Thyroid gland (tissue), 4 donors: ENCODE results near the gene C12orf76. TPM values are rescaled to one million over a fixed set of nuclear protein-coding genes. Genes with fewer than 3 reads are reported as not detected.
"Not testable (repeated sequence)": the region's sequence is repeated elsewhere in the genome, so short reads cannot be mapped to it uniquely, and the experiment has no call there.

ENCODE experiments used
- DNase-seq, 2 donors: peaks; one replicate each; pipeline ENCODE4 v3.0.0-alpha.2; 2019
- H3K27ac ChIP-seq, 3 donors: fragments of 200-600 bp; sonication (generic); 1 replicate in 2 of 3; 2 replicates in 1 of 3; pipeline ENCODE4 v1.5.1; 2016 to 2019; ENCODE audit warnings: mild to moderate bottlenecking in 1 of 3, moderate library complexity in 1 of 3
- H3K27me3 ChIP-seq: fragments of 200-600 bp; sonication (generic); one replicate; pipeline ENCODE4 v1.5.1; 2019
- H3K36me3 ChIP-seq, 2 donors: fragments of 200-600 bp; sonication (generic); one replicate each; pipeline ENCODE4 v1.5.1; 2016 to 2019
- H3K4me1 ChIP-seq, 2 donors: fragments of 200-600 bp; sonication (generic); one replicate each; pipeline ENCODE4 v1.5.1; 2017 to 2019
- H3K4me3 ChIP-seq, 3 donors: fragments of 200-600 bp; sonication (generic); replicated peaks in 1 of 3; 1 replicate in 2 of 3; 2 replicates in 1 of 3; pipeline ENCODE4 v1.5.1; 2016; ENCODE audit warnings: mild to moderate bottlenecking in 1 of 3
- H3K9me3 ChIP-seq: fragments of 200-600 bp; sonication (generic); one replicate; pipeline ENCODE4 v1.5.1; 2017
- CTCF ChIP-seq, 6 experiments: fragments of 200-600 bp in 3 of 6; fragments of 450-650 bp in 3 of 6; sonication (generic) in 3 of 6; IDR thresholded peaks; one replicate each; pipeline ENCODE4 v1.5.1; 2016 to 2019; ENCODE audit warnings: antibody characterized with exemption in 6 of 6, mild to moderate bottlenecking in 2 of 6, inconsistent platforms in 1 of 6, moderate library complexity in 1 of 6
- POLR2A ChIP-seq, 2 donors: fragments of 450-650 bp; IDR thresholded peaks; one replicate each; pipeline ENCODE4 v1.6.1; 2017; ENCODE audit warnings: antibody characterized with exemption in 2 of 2, mild to moderate bottlenecking in 2 of 2, moderate library complexity in 1 of 2
- WGBS, 2 donors: methylation state at CpG; one replicate each; pipeline ENCODE4 v1.1.5; 2017; 5-methylcytosine and 5-hydroxymethylcytosine counted together
- intact Hi-C: fragments of 100-400 bp; cut with DNase I; formaldehyde crosslinking; loops from one replicate; pipeline ENCODE4 v1.15.1; 2023
- total RNA-seq, 4 donors: library from RNA; depleted of rRNA; stranded (reverse); fragments of >200 nt; gene quantifications; one replicate each; pipeline ENCODE4 v1.2.3, GENCODE V29; 2016

Gene C12orf76
- total RNA-seq, 4 donors from 2014 or later = 16.1 to 41.5 (median 21.9) TPM

- no peak overlapping the region for H3K27ac ChIP-seq
- intact Hi-C loops = no loop called here
- no peaks in the 10 kb centered on the region for H3K27me3 ChIP-seq
- H3K4me3 ChIP-seq = no peak overlapping the region
- H3K9me3 ChIP-seq = no peaks in the 10 kb centered on the region
- no peaks in the 10 kb centered on the region for H3K4me1 ChIP-seq
- 93 to 95% methylated on average over 3 of the region's 3 CpGs for WGBS, 2 donors
- TF ChIP-seq CTCF (IDR thresholded peaks at IDR 0.05) (no peak), POLR2A (IDR thresholded peaks at IDR 0.05) (no peak)
- no peaks in the 10 kb centered on the region for H3K36me3 ChIP-seq
- no peak for DNase-seq
These were observed 23.6 kb upstream of the C12orf76 start for GRCh38 chr12:110071967-110072366.

GRCh38 chr12:110071504-110071903 lies 23.2 kb upstream of the C12orf76 start:
- intact Hi-C loops = no loop called here
- DNase-seq = no peak
- TF ChIP-seq POLR2A (IDR thresholded peaks at IDR 0.05) = no peak
- no peak for TF ChIP-seq CTCF (IDR thresholded peaks at IDR 0.05)
- H3K4me3 ChIP-seq = no peak overlapping the region
- H3K9me3 ChIP-seq = no peaks in the 10 kb centered on the region
- H3K27me3 ChIP-seq = no peaks in the 10 kb centered on the region
- H3K4me1 ChIP-seq = no peaks in the 10 kb centered on the region
- no peak overlapping the region for H3K27ac ChIP-seq
- no peaks in the 10 kb centered on the region for H3K36me3 ChIP-seq

- Histone ChIP-seq H3K4me1 (no peaks in the 10 kb centered on the region), H3K4me3 (no peak overlapping the region), H3K9me3 (no peaks in the 10 kb centered on the region), H3K27ac (no peak overlapping the region), H3K27me3 (no peaks in the 10 kb centered on the region), H3K36me3 (no peaks in the 10 kb centered on the region)
- intact Hi-C loops = no loop called here
- WGBS, 2 donors = 95 to 100% methylated on average over 2 of the region's 2 CpGs
- TF ChIP-seq CTCF (IDR thresholded peaks at IDR 0.05) (no peak), POLR2A (IDR thresholded peaks at IDR 0.05) (no peak)
- no peak for DNase-seq
These were observed 20.3 kb upstream of the C12orf76 start for GRCh38 chr12:110068654-110069053.

GRCh38 chr12:110068115-110068514 lies 19.8 kb upstream of the C12orf76 start:
- H3K4me3 ChIP-seq, H3K27ac ChIP-seq, H3K36me3 ChIP-seq, H3K9me3 ChIP-seq, intact Hi-C loops, H3K4me1 ChIP-seq, H3K27me3 ChIP-seq, DNase-seq: not testable (repeated sequence)
- WGBS, 2 donors = 92 to 93% methylated on average over 9 of the region's 9 CpGs

GRCh38 chr12:110067531-110067930 lies 19.2 kb upstream of the C12orf76 start:
- Histone ChIP-seq H3K4me1 (no peaks in the 10 kb centered on the region), H3K4me3 (no peak overlapping the region), H3K27me3 (no peaks in the 10 kb centered on the region), H3K27ac (no peak overlapping the region), H3K36me3 (no peaks in the 10 kb centered on the region), H3K9me3 (no peaks in the 10 kb centered on the region)
- DNase-seq = no peak
- intact Hi-C loops = no loop called here
- WGBS, 2 donors = 88 to 89% methylated on average over 7 of the region's 7 CpGs
- TF ChIP-seq CTCF (IDR thresholded peaks at IDR 0.05) (no peak), POLR2A (IDR thresholded peaks at IDR 0.05) (no peak)

GRCh38 chr12:110065540-110065939 lies 17.2 kb upstream of the C12orf76 start:
- 86 to 96% methylated on average over 2 of the region's 2 CpGs for WGBS, 2 donors
- Histone ChIP-seq H3K4me3 (no peak overlapping the region), H3K27ac (no peak overlapping the region), H3K9me3 (no peaks in the 10 kb centered on the region), H3K36me3 (no peaks in the 10 kb centered on the region), H3K27me3 (no peaks in the 10 kb centered on the region), H3K4me1 (peaks cover 0 to 3% of the 10 kb centered on the region in 2 donors)
- no peak for TF ChIP-seq POLR2A (IDR thresholded peaks at IDR 0.05)
- no peak for TF ChIP-seq CTCF (IDR thresholded peaks at IDR 0.05)
- intact Hi-C loops = no loop called here
- no peak for DNase-seq
